DND-41 (cell line): Measurements from ENCODE around the gene SPNS3.

ENCODE experiments used
- EZH2 ChIP-seq: IDR thresholded peaks from 3 replicates; pipeline ENCODE4 v1.6.1; 2012; ENCODE audit warnings: borderline replicate concordance, low read depth, mild to moderate bottlenecking, moderate library complexity, low read length, inconsistent platforms; ENCODE audit not compliant: severe bottlenecking
- TF ChIP-seq, protein P1 (sequence below): IDR thresholded peaks from 2 replicates; pipeline ENCODE4 v1.5.1; 2012; ENCODE audit warnings: borderline replicate concordance, low read length, moderate library complexity, mild to moderate bottlenecking; ENCODE audit not compliant: poor library complexity, severe bottlenecking; ENCODE audit errors: extremely low read depth

DNA sequence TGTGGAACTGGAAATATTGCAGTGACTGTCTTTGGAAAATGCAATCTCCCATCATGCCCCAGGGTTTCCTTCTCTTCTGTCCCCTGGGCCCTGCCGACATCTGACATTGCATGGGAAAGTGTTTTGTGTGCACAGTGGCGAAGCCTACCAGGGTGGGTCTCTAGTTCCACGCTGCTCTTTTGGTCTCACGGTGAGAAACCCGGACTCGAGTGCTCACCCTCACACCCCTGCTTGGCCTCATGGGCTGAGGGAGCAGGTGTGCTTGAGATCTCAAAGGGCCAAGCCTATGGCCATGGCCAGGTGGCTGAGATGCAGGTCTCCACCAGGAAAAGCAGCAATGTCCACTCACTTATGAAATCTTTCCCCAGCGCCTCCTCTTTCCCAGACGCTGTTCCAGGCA is 32.0 kb downstream of the SPNS3 start:
- no peak for TF ChIP-seq EZH2
- TF ChIP-seq, protein P1, sequence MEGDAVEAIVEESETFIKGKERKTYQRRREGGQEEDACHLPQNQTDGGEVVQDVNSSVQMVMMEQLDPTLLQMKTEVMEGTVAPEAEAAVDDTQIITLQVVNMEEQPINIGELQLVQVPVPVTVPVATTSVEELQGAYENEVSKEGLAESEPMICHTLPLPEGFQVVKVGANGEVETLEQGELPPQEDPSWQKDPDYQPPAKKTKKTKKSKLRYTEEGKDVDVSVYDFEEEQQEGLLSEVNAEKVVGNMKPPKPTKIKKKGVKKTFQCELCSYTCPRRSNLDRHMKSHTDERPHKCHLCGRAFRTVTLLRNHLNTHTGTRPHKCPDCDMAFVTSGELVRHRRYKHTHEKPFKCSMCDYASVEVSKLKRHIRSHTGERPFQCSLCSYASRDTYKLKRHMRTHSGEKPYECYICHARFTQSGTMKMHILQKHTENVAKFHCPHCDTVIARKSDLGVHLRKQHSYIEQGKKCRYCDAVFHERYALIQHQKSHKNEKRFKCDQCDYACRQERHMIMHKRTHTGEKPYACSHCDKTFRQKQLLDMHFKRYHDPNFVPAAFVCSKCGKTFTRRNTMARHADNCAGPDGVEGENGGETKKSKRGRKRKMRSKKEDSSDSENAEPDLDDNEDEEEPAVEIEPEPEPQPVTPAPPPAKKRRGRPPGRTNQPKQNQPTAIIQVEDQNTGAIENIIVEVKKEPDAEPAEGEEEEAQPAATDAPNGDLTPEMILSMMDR = no peak
